SK-N-SH (cell line): Measurements from ENCODE around the gene SIGLEC8. TPM values are rescaled to one million over a fixed set of nuclear protein-coding genes. Genes with fewer than 3 reads are reported as not detected.
A peak's percentile ranks its signal among the peaks of the same experiment; 100 is the strongest.
"Not testable (repeated sequence)": the region's sequence is repeated elsewhere in the genome, so short reads cannot be mapped to it uniquely, and the experiment has no call there.

Experiments
- CTCF ChIA-PET: fragments of 300-600, 350-600 bp; formaldehyde crosslinking; extraction: SDS; loops from one replicate; lab custom pipeline; 2021; lab: Yijun Ruan, JAX
- POLR2A ChIA-PET: fragments of 350-600 bp; sonication (Branson Sonifier 250); formaldehyde crosslinking; extraction: SDS; loops from one replicate; lab custom pipeline; 2020; ENCODE audit warnings: antibody characterized with exemption, inconsistent platforms; lab: Yijun Ruan, JAX
- DNase-seq: peaks from one replicate; pipeline ENCODE4 v3.0.0; 2012
- H2AFZ ChIP-seq: fragments of 200-600 bp; sonication (generic); 2 replicates; pipeline ENCODE4 v1.8.1; 2016; ENCODE audit warnings: antibody characterized with exemption, mild to moderate bottlenecking, low read depth
- H3F3A ChIP-seq: fragments of 200-600 bp; sonication (generic); replicated peaks from 2 replicates; pipeline ENCODE3; 2016; ENCODE audit warnings: antibody characterized with exemption, mild to moderate bottlenecking; ENCODE audit not compliant: insufficient read depth
- H3K27ac ChIP-seq, 2 experiments: fragments of 200-500 bp in 1 of 2; fragments of 200-600 bp in 1 of 2; sonication (Bioruptor generic) in 1 of 2; sonication (generic), shearing (Covaris generic) in 1 of 2; 2 replicates each; pipeline versions ENCODE4 v1.5.1 to v1.6.1; 2014 to 2016; ENCODE audit warnings: low read depth in 2 of 2, inconsistent platforms in 1 of 2, low read length in 1 of 2, mild to moderate bottlenecking in 1 of 2, mixed read lengths in 1 of 2
- H3K27me3 ChIP-seq: fragments of 200-600 bp; sonication (generic), shearing (Covaris generic); 2 replicates; pipeline ENCODE4 v1.6.1; 2016; ENCODE audit warnings: mixed run types; ENCODE audit not compliant: insufficient read depth
- H3K36me3 ChIP-seq, 2 experiments: fragments of 200-500 bp in 1 of 2; fragments of 200-600 bp in 1 of 2; sonication (Bioruptor generic) in 1 of 2; sonication (generic) in 1 of 2; replicated peaks in 1 of 2; 2 replicates each; pipeline versions ENCODE3 to v1.5.1; 2014 to 2016; ENCODE audit warnings: low read length in 1 of 2, mild to moderate bottlenecking in 1 of 2; ENCODE audit not compliant: insufficient read depth in 2 of 2, control insufficient read depth in 1 of 2
- H3K4me1 ChIP-seq, 2 experiments: fragments of 200-500 bp in 1 of 2; fragments of 200-600 bp in 1 of 2; sonication (Bioruptor generic) in 1 of 2; sonication (generic), shearing (Covaris generic) in 1 of 2; 2 replicates each; pipeline versions ENCODE4 v1.5.1 to v1.6.1; 2014 to 2016; ENCODE audit warnings: low read depth in 1 of 2, low read length in 1 of 2, mixed run types in 1 of 2; ENCODE audit not compliant: insufficient read depth in 2 of 2, control insufficient read depth in 1 of 2
- H3K4me2 ChIP-seq: fragments of 200-600 bp; sonication (generic), shearing (Covaris generic); 2 replicates; pipeline ENCODE4 v1.6.1; 2017; ENCODE audit warnings: mixed run types
- H3K4me3 ChIP-seq, 2 experiments: fragments of 200-500 bp in 1 of 2; fragments of 200-600 bp in 1 of 2; sonication (Bioruptor generic) in 1 of 2; sonication (generic), shearing (Covaris generic) in 1 of 2; 2 replicates each; pipeline versions ENCODE4 v1.5.1 to v1.8.1; 2014 to 2016; ENCODE audit warnings: low read depth in 2 of 2, inconsistent platforms in 1 of 2, low read length in 1 of 2, mild to moderate bottlenecking in 1 of 2, mixed read lengths in 1 of 2, moderate library complexity in 1 of 2
- H3K79me2 ChIP-seq: fragments of 200-600 bp; sonication (generic); 2 replicates; pipeline ENCODE4 v1.8.1; 2017; ENCODE audit warnings: mild to moderate bottlenecking; ENCODE audit not compliant: insufficient read depth
- H3K9ac ChIP-seq: fragments of 200-600 bp; sonication (generic); 2 replicates; pipeline ENCODE4 v1.6.1; 2017; ENCODE audit warnings: mixed run types
- H3K9me2 ChIP-seq: fragments of 200-600 bp; sonication (generic); 2 replicates; pipeline ENCODE4 v1.6.1; 2017; ENCODE audit warnings: mixed run types
- H3K9me3 ChIP-seq: fragments of 200-600 bp; sonication (generic); 2 replicates; pipeline ENCODE4 v1.6.1; 2017; ENCODE audit warnings: mixed run types, mild to moderate bottlenecking, moderate library complexity
- H4K20me1 ChIP-seq: fragments of 200-600 bp; sonication (generic); 2 replicates; pipeline ENCODE4 v1.6.1; 2017; ENCODE audit warnings: mild to moderate bottlenecking, mixed run types; ENCODE audit not compliant: insufficient read depth
- EP300 ChIP-seq, 2 experiments: IDR thresholded peaks; 2 replicates each; pipeline versions ENCODE4 v1.4.0 to v1.6.1; 2012; ENCODE audit warnings: borderline replicate concordance in 1 of 2, low read depth in 1 of 2, low read length in 1 of 2
- FOSL2 ChIP-seq: IDR thresholded peaks from 2 replicates; pipeline ENCODE4 v1.4.0; 2012; ENCODE audit warnings: low read depth, mild to moderate bottlenecking, moderate library complexity, borderline replicate concordance
- MEF2A ChIP-seq: IDR thresholded peaks from 2 replicates; pipeline ENCODE4 v1.4.0; 2012; ENCODE audit warnings: low read depth, borderline replicate concordance
- MXI1 ChIP-seq: IDR thresholded peaks from 2 replicates; pipeline ENCODE4 v1.6.1; 2012; ENCODE audit warnings: mild to moderate bottlenecking, low read depth, low read length, improper control_type of control experiment
- POLR2AphosphoS5 ChIP-seq: IDR thresholded peaks from 2 replicates; pipeline ENCODE4 v1.6.1; 2012; ENCODE audit warnings: low read depth, low read length
- REST ChIP-seq: IDR thresholded peaks from 2 replicates; pipeline ENCODE4 v1.6.1; 2012; ENCODE audit warnings: mild to moderate bottlenecking, low read depth, low read length, moderate library complexity
- RXRA ChIP-seq: IDR thresholded peaks from 2 replicates; pipeline ENCODE4 v1.4.0; 2012; ENCODE audit warnings: low read depth, mild to moderate bottlenecking, borderline replicate concordance
- TCF12 ChIP-seq: IDR thresholded peaks from 2 replicates; pipeline ENCODE4 v1.4.0; 2012
- ZBTB33 ChIP-seq: IDR thresholded peaks from 2 replicates; pipeline ENCODE4 v1.4.0; 2012; ENCODE audit warnings: low read depth, borderline replicate concordance
- WGBS: methylation state at CpG from one replicate; pipeline ENCODE4 v1.1.6; 2017; ENCODE audit warnings: low lambda C conversion rate; 5-methylcytosine and 5-hydroxymethylcytosine counted together
- polyA plus RNA-seq, 3 experiments: library from polyadenylated mRNA; depleted of rRNA; stranded (reverse); fragments of >200 nt; gene quantifications; 2 replicates each; pipeline ENCODE4 v1.2.3, GENCODE V29; 2012
- TF ChIP-seq, protein P1 (sequence below): fragments of 200-600 bp; sonication (generic); IDR thresholded peaks from 2 replicates; pipeline ENCODE4 v1.6.1; 2017; ENCODE audit warnings: antibody characterized with exemption, mild to moderate bottlenecking, moderate library complexity
- TF ChIP-seq, protein P2 (sequence below): fragments of 150-350 bp; IDR thresholded peaks from 2 replicates; pipeline ENCODE4 v1.6.1; 2017; ENCODE audit warnings: antibody characterized with exemption, low read length, low read depth, borderline replicate concordance
- TF ChIP-seq, protein P3 (sequence below): IDR thresholded peaks from 2 replicates; pipeline ENCODE4 v1.4.0; 2012; ENCODE audit warnings: low read depth, borderline replicate concordance

SIGLEC8 gene
- polyA plus RNA-seq, 1 of the 3 experiments (the other 2 are of a cell fraction), result not detected

DNA sequence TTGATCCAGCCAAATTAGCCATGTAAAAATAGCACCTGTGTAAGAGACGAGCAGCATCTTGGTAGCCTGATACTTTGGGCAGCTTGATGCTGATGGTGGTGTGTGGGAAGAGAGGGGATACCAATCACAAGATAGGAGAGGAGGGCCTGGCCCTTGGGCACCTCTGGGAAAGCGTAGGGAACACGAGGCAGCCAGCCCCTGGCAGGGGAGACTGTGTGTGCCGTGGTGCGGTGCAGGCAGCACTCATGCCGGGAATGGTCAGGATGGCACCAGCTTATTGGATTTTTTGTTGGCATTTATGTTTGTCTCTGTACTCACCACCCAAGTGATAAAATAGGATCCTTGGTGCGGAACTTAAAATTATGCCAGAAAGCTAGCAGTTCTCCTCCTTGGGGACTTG lies 10.2 kb downstream of the SIGLEC8 start (continued):
- TF ChIP-seq, protein P1, sequence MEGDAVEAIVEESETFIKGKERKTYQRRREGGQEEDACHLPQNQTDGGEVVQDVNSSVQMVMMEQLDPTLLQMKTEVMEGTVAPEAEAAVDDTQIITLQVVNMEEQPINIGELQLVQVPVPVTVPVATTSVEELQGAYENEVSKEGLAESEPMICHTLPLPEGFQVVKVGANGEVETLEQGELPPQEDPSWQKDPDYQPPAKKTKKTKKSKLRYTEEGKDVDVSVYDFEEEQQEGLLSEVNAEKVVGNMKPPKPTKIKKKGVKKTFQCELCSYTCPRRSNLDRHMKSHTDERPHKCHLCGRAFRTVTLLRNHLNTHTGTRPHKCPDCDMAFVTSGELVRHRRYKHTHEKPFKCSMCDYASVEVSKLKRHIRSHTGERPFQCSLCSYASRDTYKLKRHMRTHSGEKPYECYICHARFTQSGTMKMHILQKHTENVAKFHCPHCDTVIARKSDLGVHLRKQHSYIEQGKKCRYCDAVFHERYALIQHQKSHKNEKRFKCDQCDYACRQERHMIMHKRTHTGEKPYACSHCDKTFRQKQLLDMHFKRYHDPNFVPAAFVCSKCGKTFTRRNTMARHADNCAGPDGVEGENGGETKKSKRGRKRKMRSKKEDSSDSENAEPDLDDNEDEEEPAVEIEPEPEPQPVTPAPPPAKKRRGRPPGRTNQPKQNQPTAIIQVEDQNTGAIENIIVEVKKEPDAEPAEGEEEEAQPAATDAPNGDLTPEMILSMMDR, result no peak
- TF ChIP-seq, protein P2, sequence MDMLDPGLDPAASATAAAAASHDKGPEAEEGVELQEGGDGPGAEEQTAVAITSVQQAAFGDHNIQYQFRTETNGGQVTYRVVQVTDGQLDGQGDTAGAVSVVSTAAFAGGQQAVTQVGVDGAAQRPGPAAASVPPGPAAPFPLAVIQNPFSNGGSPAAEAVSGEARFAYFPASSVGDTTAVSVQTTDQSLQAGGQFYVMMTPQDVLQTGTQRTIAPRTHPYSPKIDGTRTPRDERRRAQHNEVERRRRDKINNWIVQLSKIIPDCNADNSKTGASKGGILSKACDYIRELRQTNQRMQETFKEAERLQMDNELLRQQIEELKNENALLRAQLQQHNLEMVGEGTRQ, result no peak
- TF ChIP-seq, protein P3, sequence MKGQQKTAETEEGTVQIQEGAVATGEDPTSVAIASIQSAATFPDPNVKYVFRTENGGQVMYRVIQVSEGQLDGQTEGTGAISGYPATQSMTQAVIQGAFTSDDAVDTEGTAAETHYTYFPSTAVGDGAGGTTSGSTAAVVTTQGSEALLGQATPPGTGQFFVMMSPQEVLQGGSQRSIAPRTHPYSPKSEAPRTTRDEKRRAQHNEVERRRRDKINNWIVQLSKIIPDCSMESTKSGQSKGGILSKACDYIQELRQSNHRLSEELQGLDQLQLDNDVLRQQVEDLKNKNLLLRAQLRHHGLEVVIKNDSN, result no peak
- TF ChIP-seq POLR2AphosphoS5, result no peak

DNA sequence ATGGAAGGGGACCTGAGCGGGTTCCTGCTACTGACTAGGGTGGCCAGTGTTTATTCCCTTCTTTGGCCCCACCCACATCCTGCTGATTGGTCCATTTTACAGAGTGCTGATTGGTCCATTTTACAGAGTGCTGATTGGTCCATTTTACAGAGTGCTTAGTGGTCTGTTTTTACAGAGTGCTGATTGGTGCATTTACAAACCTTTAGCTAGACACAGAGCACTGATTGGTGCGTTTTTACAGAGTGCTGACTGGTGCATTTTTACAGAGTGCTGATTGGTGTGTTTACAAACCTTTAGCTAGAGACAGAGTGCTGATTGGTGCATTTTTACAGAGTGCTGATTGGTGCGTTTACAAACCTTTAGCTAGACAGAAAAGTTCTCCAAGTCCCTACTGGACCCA lies 10.7 kb downstream of the SIGLEC8 start:
- H3K9ac ChIP-seq, POLR2A ChIA-PET, H3K9me2 ChIP-seq, H3K4me3 ChIP-seq, H3K9me3 ChIP-seq, H3K36me3 ChIP-seq, DNase-seq, H4K20me1 ChIP-seq, H3F3A ChIP-seq, H3K27ac ChIP-seq, H3K4me2 ChIP-seq, H3K79me2 ChIP-seq, H3K4me1 ChIP-seq, H2AFZ ChIP-seq: not testable (repeated sequence)
- CTCF ChIA-PET, result interaction anchor here (0.5 to 1.8 kb wide), 3 partner anchors 25 to 593 kb away, joined by 3 to 6 read pairs (median 3); partner anchors contain the start of gene KLK3
- WGBS, result 10% methylated on average over 3 of the region's 3 CpGs
- peaks cover 59% of the 10 kb centered on the region for H3K27me3 ChIP-seq

GRCh38 chr19:51441410-51442390 lies 16.6 kb downstream of the SIGLEC8 start:
- peak overlapping the region in 1 of 2 experiments; percentile 38; a peak in 1 of 4 replicates for H3K4me3 ChIP-seq
- H3K9me2 ChIP-seq, result no peaks in the 10 kb centered on the region
- H3K27me3 ChIP-seq, result peaks cover 45% of the 10 kb centered on the region
- no peak for DNase-seq
- H4K20me1 ChIP-seq, result no peaks in the 10 kb centered on the region
- H2AFZ ChIP-seq, result no peak overlapping the region
- no peaks in the 10 kb centered on the region for H3K79me2 ChIP-seq
- peak overlapping the region; percentile 15; the same call in 1 of the 2 replicates for H3K4me2 ChIP-seq
- ChIA-PET POLR2A (no interaction called here), CTCF (interaction anchor here (1.9 kb wide), 1 partner anchor 20 kb away, joined by 5 read pairs; no protein-coding TSS in a partner anchor)
- H3K4me1 ChIP-seq, result no peaks in the 10 kb centered on the region
- no peak overlapping the region for H3K9ac ChIP-seq
- H3K27ac ChIP-seq, result no peak overlapping the region
- H3F3A ChIP-seq, result no peaks in the 10 kb centered on the region
- H3K36me3 ChIP-seq, result no peaks in the 10 kb centered on the region
- WGBS, result 8% methylated on average over 25 of the region's 31 CpGs
- no peaks in the 10 kb centered on the region for H3K9me3 ChIP-seq
- TF ChIP-seq REST (no peak), ZBTB33 (no peak), EP300 (IDR thresholded peaks at IDR 0.05; ENCODE audit: borderline replicate concordance in 1 of 2, low read depth in 1 of 2, low read length in 1 of 2) (no peak), MXI1 (no peak), RXRA (no peak), MEF2A (no peak), TCF12 (no peak), FOSL2 (no peak)
